Measurements from ENCODE around the gene STPG4.

Gene STPG4

GRCh38 chr2:47058003-47058931, 96.8 kb downstream of the STPG4 start:
- no peak for DNase-seq
- Mint-ChIP-seq H3K9me3 (no peaks in the 10 kb centered on the region), H3K4me1 (peaks cover 22% of the 10 kb centered on the region), H3K27ac (peak overlapping the region; percentile 81), H3K36me3 (peaks cover 31% of the 10 kb centered on the region), H3K27me3 (no peaks in the 10 kb centered on the region), H3K4me3 (no peak overlapping the region)
- CTCF ChIA-PET: interaction anchor here (1.2 kb wide), 1 partner anchor 15 kb away, joined by 3 read pairs; no protein-coding TSS in a partner anchor

DNA sequence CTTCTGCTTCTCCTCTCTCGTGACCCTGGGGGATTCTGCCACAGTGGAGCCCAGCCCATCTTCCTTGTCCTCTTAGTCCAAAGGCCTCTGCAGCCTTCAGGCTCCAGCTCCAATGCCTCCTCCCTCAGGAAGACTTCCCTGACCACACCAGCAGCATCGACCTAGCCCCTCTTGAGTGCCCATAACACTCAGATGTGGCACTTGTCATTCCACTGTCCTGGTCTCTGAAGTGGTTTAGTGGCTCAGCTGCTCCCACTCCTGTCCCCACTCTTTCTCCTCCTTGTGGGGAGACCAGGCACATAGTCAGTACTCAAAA, 97.5 kb downstream of the STPG4 start:
- peaks cover 22% of the 10 kb centered on the region for H3K4me1 Mint-ChIP-seq
- H3K4me3 Mint-ChIP-seq: no peak overlapping the region
- H3K36me3 Mint-ChIP-seq: peaks cover 36% of the 10 kb centered on the region
- H3K9me3 Mint-ChIP-seq: no peaks in the 10 kb centered on the region
- CTCF ChIA-PET: interaction anchor here (1.2 kb wide), 1 partner anchor 16 kb away, joined by 3 read pairs; no protein-coding TSS in a partner anchor
- H3K27ac Mint-ChIP-seq: peak overlapping the region; percentile 81
- no peaks in the 10 kb centered on the region for H3K27me3 Mint-ChIP-seq
- no peak for DNase-seq

DNA sequence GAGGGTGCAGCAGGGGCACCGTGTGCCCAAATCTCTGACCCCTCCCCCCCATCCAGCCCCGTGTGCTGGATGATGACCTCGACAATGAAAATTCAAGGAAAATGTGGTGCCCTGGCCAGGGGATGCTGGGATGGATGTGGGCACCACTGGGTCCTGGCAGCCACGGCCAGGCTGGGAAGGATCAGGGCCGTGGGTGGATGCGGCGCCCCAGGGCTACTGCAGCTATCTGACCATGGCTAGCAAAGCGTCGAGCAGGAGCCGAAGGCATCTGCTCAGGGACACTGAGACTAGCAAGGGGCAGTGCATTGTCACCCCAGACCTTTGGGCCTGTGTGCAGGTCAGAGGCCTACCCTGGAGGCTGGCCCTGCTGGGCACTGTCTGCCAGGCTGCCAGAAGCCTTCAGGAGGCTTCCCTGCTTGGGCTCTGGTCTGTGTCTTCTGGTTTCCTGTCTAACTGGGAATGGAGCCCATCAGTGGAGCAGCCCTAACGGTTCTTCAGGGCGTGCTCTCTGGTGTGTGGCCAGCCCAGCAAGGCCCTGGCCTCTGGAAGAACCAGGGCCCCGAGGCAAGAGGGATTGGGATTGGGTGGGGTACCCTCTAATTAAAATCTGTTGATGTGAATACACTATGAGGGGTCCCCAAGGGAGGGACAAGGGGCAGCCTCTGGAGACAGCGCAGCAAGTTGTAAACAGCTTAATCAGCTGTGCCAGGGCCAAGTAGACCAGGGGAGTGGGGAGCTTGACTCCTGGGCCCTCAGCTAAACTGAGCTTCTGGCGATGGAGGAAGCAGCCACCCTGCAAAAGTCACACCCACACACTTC, 98.0 kb downstream of the STPG4 start:
- CTCF ChIA-PET: interaction anchor here (1.2 kb wide), 1 partner anchor 16 kb away, joined by 3 read pairs; no protein-coding TSS in a partner anchor
- DNase-seq: no peak

GRCh38 chr2:47056374-47056773, 98.7 kb downstream of the STPG4 start:
- DNase-seq: no peak
- Mint-ChIP-seq H3K4me1 (peaks cover 22% of the 10 kb centered on the region), H3K9me3 (no peaks in the 10 kb centered on the region), H3K36me3 (peaks cover 42% of the 10 kb centered on the region), H3K4me3 (no peak overlapping the region), H3K27ac (peak overlapping the region; percentile 28), H3K27me3 (no peaks in the 10 kb centered on the region)
- CTCF ChIA-PET: no interaction called here

More for the DNA sequence above, 98.0 kb downstream of the STPG4 start:
- peaks cover 41% of the 10 kb centered on the region for H3K36me3 Mint-ChIP-seq
- H3K27ac Mint-ChIP-seq: peak overlapping the region; percentile 81
- no peaks in the 10 kb centered on the region for H3K9me3 Mint-ChIP-seq
- no peak overlapping the region for H3K4me3 Mint-ChIP-seq
- no peaks in the 10 kb centered on the region for H3K27me3 Mint-ChIP-seq
- peaks cover 22% of the 10 kb centered on the region for H3K4me1 Mint-ChIP-seq

GRCh38 chr2:47054868-47055267, 100.2 kb downstream of the STPG4 start:
- no peak overlapping the region for H3K27ac Mint-ChIP-seq
- peaks cover 38% of the 10 kb centered on the region for H3K36me3 Mint-ChIP-seq
- peaks cover 22% of the 10 kb centered on the region for H3K4me1 Mint-ChIP-seq
- CTCF ChIA-PET: no interaction called here
- H3K9me3 Mint-ChIP-seq: no peaks in the 10 kb centered on the region
- no peak overlapping the region for H3K4me3 Mint-ChIP-seq
- no peak for DNase-seq
- no peaks in the 10 kb centered on the region for H3K27me3 Mint-ChIP-seq

GRCh38 chr2:47054036-47054555, 101.0 kb downstream of the STPG4 start:
- no peaks in the 10 kb centered on the region for H3K9me3 Mint-ChIP-seq
- DNase-seq: no peak
- H3K4me3 Mint-ChIP-seq: no peak overlapping the region
- CTCF ChIA-PET: no interaction called here
- H3K27ac Mint-ChIP-seq: no peak overlapping the region
- no peaks in the 10 kb centered on the region for H3K27me3 Mint-ChIP-seq
- H3K36me3 Mint-ChIP-seq: peaks cover 39% of the 10 kb centered on the region
- peaks cover 22% of the 10 kb centered on the region for H3K4me1 Mint-ChIP-seq

- DNase-seq: no peak
- H3K27me3 Mint-ChIP-seq: no peaks in the 10 kb centered on the region
- no peak overlapping the region for H3K4me3 Mint-ChIP-seq
- no peaks in the 10 kb centered on the region for H3K9me3 Mint-ChIP-seq
- peaks cover 42% of the 10 kb centered on the region for H3K36me3 Mint-ChIP-seq
- H3K27ac Mint-ChIP-seq: no peak overlapping the region
- peaks cover 18% of the 10 kb centered on the region for H3K4me1 Mint-ChIP-seq
- CTCF ChIA-PET: no interaction called here
These were observed 102.3 kb downstream of the STPG4 start for GRCh38 chr2:47052847-47053246.

DNA sequence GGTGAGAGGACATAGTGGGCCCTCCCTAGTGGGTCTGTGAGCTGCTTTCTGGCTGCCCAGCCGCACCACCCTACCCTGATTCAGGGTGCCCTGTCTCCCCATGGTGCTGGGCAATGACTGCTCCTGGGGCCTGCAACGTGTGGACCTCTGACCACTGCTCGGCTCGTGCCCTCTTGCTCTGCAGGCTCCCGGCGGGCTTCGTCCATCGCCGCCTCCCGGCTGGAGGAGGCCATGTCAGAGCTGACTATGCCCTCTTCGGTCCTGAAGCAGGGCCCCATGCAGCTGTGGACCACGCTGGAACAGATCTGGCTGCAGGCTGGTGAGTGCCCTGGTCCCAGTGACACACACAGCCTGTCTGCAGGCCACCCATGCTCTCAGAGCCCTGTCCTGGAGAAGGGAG, 103.5 kb downstream of the STPG4 start:
- Mint-ChIP-seq H3K27ac (no peak overlapping the region), H3K36me3 (peaks cover 40% of the 10 kb centered on the region), H3K4me3 (no peak overlapping the region), H3K27me3 (no peaks in the 10 kb centered on the region), H3K4me1 (peaks cover 7% of the 10 kb centered on the region), H3K9me3 (no peaks in the 10 kb centered on the region)
- no peak for DNase-seq
- CTCF ChIA-PET: no interaction called here

GRCh38 chr2:47050762-47051161, 104.3 kb downstream of the STPG4 start:
- Mint-ChIP-seq H3K36me3 (peaks cover 39% of the 10 kb centered on the region), H3K4me1 (peaks cover under 1% of the 10 kb centered on the region), H3K27ac (no peak overlapping the region), H3K9me3 (no peaks in the 10 kb centered on the region), H3K27me3 (no peaks in the 10 kb centered on the region), H3K4me3 (no peak overlapping the region)
- no peak for DNase-seq
- CTCF ChIA-PET: no interaction called here

DNA sequence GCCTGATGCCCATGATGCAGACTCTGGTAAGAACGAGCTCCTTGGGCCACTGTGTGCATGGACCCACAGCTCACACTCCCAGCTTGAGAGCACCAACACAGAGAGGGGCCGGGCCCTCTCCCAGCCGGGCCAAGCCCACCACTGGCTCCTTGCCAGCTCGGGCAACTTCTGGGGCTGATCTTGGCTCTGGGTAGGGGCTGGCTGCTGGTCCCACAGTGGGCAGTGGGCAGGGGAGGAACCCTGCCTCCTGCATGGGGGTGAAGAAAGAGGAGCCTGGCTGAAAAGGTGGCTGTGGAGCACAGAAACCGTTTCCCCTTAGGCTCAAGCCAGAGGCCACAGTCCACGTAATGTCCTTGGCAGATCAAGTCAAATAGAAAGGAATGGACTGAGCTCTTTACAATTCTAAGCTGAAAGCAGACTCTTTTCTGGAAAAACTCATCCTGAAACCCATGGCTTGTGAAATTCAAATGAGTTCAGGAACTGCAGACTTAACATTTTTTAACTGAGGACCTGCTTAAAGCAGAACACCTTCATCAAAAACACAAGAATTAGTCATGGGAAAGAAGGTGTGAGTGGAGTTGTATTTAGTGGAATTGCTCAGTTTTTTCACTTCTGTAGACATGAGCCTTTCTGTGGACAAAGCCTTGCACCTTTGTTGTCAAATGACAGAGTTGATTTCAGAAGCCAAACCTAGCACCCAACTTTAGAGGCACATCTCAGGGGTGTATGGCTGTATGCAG, 104.9 kb downstream of the STPG4 start:
- Mint-ChIP-seq H3K27ac (peak overlapping the region; percentile 42), H3K27me3 (no peaks in the 10 kb centered on the region), H3K4me3 (no peak overlapping the region), H3K9me3 (no peaks in the 10 kb centered on the region), H3K4me1 (no peaks in the 10 kb centered on the region), H3K36me3 (peaks cover 41% of the 10 kb centered on the region)
- CTCF ChIA-PET: no interaction called here
- no peak for DNase-seq

DNA sequence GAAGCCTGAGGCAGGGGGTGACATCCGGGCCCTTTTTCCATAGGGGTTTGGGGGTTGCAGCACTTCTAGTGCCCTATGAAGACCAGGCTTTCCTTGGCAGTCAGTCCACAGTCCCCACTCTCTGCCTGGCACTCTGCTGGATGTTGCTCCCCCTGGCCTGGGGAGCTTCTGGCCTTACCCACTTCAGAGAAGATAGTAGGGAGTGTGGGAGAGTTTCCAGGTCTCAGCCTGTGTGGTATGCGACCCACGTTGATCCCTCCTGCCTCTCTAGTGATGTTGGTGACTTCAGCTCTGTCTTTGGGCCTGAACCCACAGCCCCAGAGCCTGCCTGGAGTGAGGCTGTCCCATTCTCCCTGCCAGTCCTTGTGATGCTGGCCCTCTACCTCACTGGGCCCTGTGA, 105.6 kb downstream of the STPG4 start:
- no peak overlapping the region for H3K4me3 Mint-ChIP-seq
- CTCF ChIA-PET: no interaction called here
- peaks cover 37% of the 10 kb centered on the region for H3K36me3 Mint-ChIP-seq
- H3K27me3 Mint-ChIP-seq: no peaks in the 10 kb centered on the region
- H3K4me1 Mint-ChIP-seq: no peaks in the 10 kb centered on the region
- no peak for DNase-seq
- H3K27ac Mint-ChIP-seq: no peak overlapping the region
- H3K9me3 Mint-ChIP-seq: no peaks in the 10 kb centered on the region

GRCh38 chr2:47048801-47049480, 106.2 kb downstream of the STPG4 start:
- H3K4me3 Mint-ChIP-seq: no peak overlapping the region
- CTCF ChIA-PET: no interaction called here
- no peaks in the 10 kb centered on the region for H3K27me3 Mint-ChIP-seq
- DNase-seq: no peak
- no peaks in the 10 kb centered on the region for H3K9me3 Mint-ChIP-seq
- H3K4me1 Mint-ChIP-seq: peaks cover 2% of the 10 kb centered on the region
- peaks cover 38% of the 10 kb centered on the region for H3K36me3 Mint-ChIP-seq
- H3K27ac Mint-ChIP-seq: no peak overlapping the region

DNA sequence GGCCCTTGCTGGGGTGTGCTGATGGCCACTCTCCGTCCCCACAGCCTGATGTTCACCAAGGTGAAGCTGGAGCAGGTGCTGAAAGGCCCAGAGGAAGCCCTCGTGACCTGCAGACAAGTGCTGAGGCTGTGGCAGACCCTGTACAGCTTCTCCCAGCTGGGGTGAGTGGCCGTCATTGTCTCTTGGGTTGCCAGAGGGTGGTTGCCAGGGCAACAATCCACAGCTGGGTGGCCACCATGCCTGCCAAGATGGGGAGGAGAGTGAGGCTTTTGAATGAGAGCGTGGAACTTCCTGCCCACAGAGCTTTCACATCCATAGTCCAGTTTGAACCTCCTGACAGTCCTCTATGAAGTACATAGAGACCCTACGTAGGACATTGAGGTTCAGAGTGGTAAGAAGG, 108.8 kb downstream of the STPG4 start:
- H3K9me3 Mint-ChIP-seq: no peaks in the 10 kb centered on the region
- H3K27me3 Mint-ChIP-seq: no peaks in the 10 kb centered on the region
- H3K4me3 Mint-ChIP-seq: no peak overlapping the region
- peaks cover 21% of the 10 kb centered on the region for H3K36me3 Mint-ChIP-seq
- CTCF ChIA-PET: no interaction called here
- peaks cover 2% of the 10 kb centered on the region for H3K4me1 Mint-ChIP-seq
- no peak for DNase-seq
- H3K27ac Mint-ChIP-seq: no peak overlapping the region

- Mint-ChIP-seq H3K4me3 (no peak overlapping the region), H3K4me1 (peaks cover 10% of the 10 kb centered on the region), H3K27me3 (no peaks in the 10 kb centered on the region), H3K36me3 (peaks cover 21% of the 10 kb centered on the region), H3K27ac (no peak overlapping the region), H3K9me3 (no peaks in the 10 kb centered on the region)
- CTCF ChIA-PET: no interaction called here
- DNase-seq: no peak
These were observed 111.2 kb downstream of the STPG4 start for GRCh38 chr2:47043891-47044239.
